ENCODE measurements around the gene SYS1.

SYS1 gene

GRCh38 chr20:45415822-45416637 is 53.1 kb downstream of the SYS1 start, which contains the start of gene PIGT:
Gene PIGT, plus strand, starts transcription at chr20:45416141. Its CDS starts 16 bp downstream, at chr20:45416157.
- peak; percentile 73 to 82 for DNase-seq (ENCODE audit: low read depth in 2 of 2)

- DNase-seq (ENCODE audit: low read depth in 2 of 2) = no peak
Observed at GRCh38 chr20:45416917-45417316, 54.0 kb downstream of the SYS1 start.

Data from stimulated activated CD8-positive, alpha-beta memory T cell treated with anti-CD3 and anti-CD28 coated beads, Interleukin-2, amount 100 ng/mL, for 48 hours (primary cell).